Measurements from ENCODE around the gene PPARG.

GRCh38 chr3:12321015-12321414, 32.1 kb downstream of the PPARG start:
- TF ChIP-seq MAX (IDR thresholded peaks at IDR 0.05), result no peak
- no peak for TF ChIP-seq ZNF274 (IDR thresholded peaks at IDR 0.05; ENCODE audit: low read depth, low read length)
- TF ChIP-seq, protein P1, sequence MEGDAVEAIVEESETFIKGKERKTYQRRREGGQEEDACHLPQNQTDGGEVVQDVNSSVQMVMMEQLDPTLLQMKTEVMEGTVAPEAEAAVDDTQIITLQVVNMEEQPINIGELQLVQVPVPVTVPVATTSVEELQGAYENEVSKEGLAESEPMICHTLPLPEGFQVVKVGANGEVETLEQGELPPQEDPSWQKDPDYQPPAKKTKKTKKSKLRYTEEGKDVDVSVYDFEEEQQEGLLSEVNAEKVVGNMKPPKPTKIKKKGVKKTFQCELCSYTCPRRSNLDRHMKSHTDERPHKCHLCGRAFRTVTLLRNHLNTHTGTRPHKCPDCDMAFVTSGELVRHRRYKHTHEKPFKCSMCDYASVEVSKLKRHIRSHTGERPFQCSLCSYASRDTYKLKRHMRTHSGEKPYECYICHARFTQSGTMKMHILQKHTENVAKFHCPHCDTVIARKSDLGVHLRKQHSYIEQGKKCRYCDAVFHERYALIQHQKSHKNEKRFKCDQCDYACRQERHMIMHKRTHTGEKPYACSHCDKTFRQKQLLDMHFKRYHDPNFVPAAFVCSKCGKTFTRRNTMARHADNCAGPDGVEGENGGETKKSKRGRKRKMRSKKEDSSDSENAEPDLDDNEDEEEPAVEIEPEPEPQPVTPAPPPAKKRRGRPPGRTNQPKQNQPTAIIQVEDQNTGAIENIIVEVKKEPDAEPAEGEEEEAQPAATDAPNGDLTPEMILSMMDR (IDR thresholded peaks at IDR 0.05 in 2 of 3, conservative IDR thresholded peaks at IDR 0.05 in 1 of 3; ENCODE audit: borderline replicate concordance in 1 of 3, insufficient read depth in 1 of 3, low read depth in 2 of 3, low read length in 2 of 3), result no peak
- no peak for TF ChIP-seq POLR2A (IDR thresholded peaks at IDR 0.05; ENCODE audit: borderline replicate concordance, extremely low read depth, insufficient read depth, insufficient read length)
- TF ChIP-seq ZFX (IDR thresholded peaks at IDR 0.05), result no peak
- no peak for TF ChIP-seq EZH2phosphoT487 (IDR thresholded peaks at IDR 0.05; ENCODE audit: borderline replicate concordance)
- no peak for TF ChIP-seq SP1 (IDR thresholded peaks at IDR 0.05; ENCODE audit: low read depth)
- no peak for TF ChIP-seq EZH2 (IDR thresholded peaks at IDR 0.05)
- no peak for TF ChIP-seq CEBPB (IDR thresholded peaks at IDR 0.05; ENCODE audit: low read depth)
- no peak for TF ChIP-seq REST (IDR thresholded peaks at IDR 0.05; ENCODE audit: low read depth)
- no peak for TF ChIP-seq EGR1 (IDR thresholded peaks at IDR 0.05; ENCODE audit: low read depth)
- no peak for TF ChIP-seq YY1 (IDR thresholded peaks at IDR 0.05; ENCODE audit: extremely low read depth, insufficient replicate concordance, low read depth, low read length)
